Measurements from ENCODE around the gene CCDC144A. TPM values are rescaled to one million over a fixed set of nuclear protein-coding genes. Genes with fewer than 3 reads are reported as not detected.
A peak's percentile ranks its signal among the peaks of the same experiment; 100 is the strongest.
"Not testable (repeated sequence)": the region's sequence is repeated elsewhere in the genome, so short reads cannot be mapped to it uniquely, and the experiment has no call there.

Gene CCDC144A
- polyA plus RNA-seq, 1 donor from 2014 or later: not detected

DNA sequence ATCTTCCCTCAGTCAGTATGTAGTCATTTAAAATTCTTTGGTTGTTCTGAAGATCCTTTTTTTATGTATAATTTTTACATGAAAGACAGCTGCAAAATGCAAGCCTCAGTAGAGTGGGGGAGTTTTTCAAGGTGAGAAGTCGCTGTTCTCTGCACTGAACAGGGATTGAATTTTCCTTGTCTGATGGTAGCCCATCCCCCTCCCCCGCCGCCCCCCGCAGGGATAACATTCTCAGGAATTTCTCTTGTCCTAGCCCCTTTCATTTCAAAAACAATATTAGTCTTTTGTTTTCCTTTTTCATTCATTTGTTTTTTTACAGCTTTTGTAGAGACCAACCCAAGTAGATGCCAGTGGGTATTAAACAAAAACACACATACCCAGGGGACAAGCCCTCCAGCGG, 2.9 kb upstream of the CCDC144A start:
- H3K4me1 Mint-ChIP-seq, H3K9me3 Mint-ChIP-seq, H3K4me3 Mint-ChIP-seq, H3K27ac Mint-ChIP-seq, H3K36me3 Mint-ChIP-seq: not testable (repeated sequence)
- H3K27me3 Mint-ChIP-seq: peaks cover 15% of the 10 kb centered on the region

- H3K4me3 Mint-ChIP-seq, H3K9me3 Mint-ChIP-seq, H3K4me1 Mint-ChIP-seq, H3K27me3 Mint-ChIP-seq, H3K27ac Mint-ChIP-seq, H3K36me3 Mint-ChIP-seq: not testable (repeated sequence)
Observed at GRCh38 chr17:16690447-16690846, 406 bp downstream of the CCDC144A start.

DNA sequence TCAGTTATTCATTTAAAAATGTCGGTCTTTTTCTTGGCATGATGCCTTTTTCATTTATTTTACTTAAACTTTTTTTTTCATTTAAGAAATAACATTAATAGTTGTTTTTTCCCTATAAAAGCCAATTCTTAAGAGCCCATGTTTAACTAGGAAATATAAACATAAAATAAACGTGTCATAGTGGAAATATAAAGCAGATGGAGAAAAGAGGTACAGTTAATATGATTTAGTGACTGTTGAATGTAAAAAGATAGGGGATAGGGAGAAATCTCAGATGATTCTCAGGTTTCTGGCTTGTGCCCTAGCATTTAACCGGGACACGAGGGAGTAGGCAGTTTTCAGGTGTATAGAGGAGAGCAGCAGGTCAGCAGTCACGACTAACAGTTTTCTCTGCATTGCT, 7.6 kb downstream of the CCDC144A start:
- H3K27ac Mint-ChIP-seq, H3K4me3 Mint-ChIP-seq, H3K36me3 Mint-ChIP-seq, H3K9me3 Mint-ChIP-seq, H3K4me1 Mint-ChIP-seq, H3K27me3 Mint-ChIP-seq: not testable (repeated sequence)

DNA sequence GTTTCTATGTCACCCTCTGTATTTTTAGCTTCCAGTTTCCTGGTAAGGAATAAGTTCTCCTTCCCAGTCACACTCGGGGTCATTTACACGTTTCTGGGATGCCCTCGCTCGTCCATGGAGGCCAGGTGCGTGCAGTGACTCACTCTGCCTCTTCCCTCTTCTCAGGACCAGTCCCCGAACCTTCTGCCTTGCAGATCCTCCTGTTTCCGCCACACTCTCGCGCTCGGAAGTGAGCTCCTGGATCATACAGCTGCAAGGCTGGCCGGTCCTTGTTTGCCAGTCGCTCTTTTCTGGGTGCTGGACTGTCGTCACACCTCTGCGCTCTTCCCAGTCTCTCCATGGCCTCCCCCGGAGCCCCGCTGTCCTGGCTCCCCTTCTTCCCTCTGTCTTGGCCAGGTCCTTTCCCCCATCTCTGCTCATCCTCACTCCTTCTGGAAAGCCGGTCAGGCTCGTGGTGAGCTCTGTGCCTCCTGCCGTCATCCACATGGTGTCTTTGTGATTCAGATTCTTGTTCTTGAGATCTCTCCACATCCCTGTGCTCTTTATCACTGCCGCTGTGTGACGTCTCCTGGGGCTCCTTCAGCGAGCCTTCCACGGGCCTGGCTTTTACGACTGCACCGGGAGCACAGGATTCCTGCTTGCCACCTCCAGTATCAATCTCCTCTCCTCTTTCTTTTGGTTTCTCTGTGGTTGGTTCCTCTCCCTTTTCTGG, 55.6 kb downstream of the CCDC144A start:
- peak overlapping the region in 2 of 4 donors; percentile 12 to 52 for H3K4me3 Mint-ChIP-seq
- not testable (repeated sequence) for H3K27ac Mint-ChIP-seq, H3K36me3 Mint-ChIP-seq, H3K9me3 Mint-ChIP-seq, H3K4me1 Mint-ChIP-seq
- peaks cover 11% of the 10 kb centered on the region for H3K27me3 Mint-ChIP-seq

- H3K9me3 Mint-ChIP-seq, H3K36me3 Mint-ChIP-seq, H3K27ac Mint-ChIP-seq, H3K4me1 Mint-ChIP-seq, H3K4me3 Mint-ChIP-seq: not testable (repeated sequence)
- H3K27me3 Mint-ChIP-seq: peaks cover 11% of the 10 kb centered on the region
Observed at GRCh38 chr17:16746571-16746970, 56.5 kb downstream of the CCDC144A start.

DNA sequence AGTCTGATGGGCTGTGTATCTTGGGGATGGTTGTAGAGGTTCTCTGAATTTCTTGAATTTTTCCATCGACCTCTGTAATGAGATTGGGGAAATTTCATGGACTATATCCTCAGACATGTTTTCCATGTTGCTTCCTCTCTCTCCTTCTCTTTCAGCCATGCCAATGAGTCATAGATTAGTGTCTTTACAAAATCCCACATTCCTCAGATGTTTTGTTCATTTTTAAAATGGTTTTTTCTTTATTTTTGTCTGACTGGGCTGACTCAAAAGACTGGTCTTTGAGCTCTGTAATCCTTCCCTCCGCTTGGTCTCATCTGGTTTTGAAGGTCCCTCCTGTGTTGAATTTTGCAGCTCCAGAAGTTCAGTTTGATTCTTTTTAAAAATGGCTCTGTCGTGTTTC, 60.5 kb downstream of the CCDC144A start:
- not testable (repeated sequence) for H3K36me3 Mint-ChIP-seq, H3K4me3 Mint-ChIP-seq, H3K27me3 Mint-ChIP-seq, H3K27ac Mint-ChIP-seq, H3K4me1 Mint-ChIP-seq, H3K9me3 Mint-ChIP-seq

DNA sequence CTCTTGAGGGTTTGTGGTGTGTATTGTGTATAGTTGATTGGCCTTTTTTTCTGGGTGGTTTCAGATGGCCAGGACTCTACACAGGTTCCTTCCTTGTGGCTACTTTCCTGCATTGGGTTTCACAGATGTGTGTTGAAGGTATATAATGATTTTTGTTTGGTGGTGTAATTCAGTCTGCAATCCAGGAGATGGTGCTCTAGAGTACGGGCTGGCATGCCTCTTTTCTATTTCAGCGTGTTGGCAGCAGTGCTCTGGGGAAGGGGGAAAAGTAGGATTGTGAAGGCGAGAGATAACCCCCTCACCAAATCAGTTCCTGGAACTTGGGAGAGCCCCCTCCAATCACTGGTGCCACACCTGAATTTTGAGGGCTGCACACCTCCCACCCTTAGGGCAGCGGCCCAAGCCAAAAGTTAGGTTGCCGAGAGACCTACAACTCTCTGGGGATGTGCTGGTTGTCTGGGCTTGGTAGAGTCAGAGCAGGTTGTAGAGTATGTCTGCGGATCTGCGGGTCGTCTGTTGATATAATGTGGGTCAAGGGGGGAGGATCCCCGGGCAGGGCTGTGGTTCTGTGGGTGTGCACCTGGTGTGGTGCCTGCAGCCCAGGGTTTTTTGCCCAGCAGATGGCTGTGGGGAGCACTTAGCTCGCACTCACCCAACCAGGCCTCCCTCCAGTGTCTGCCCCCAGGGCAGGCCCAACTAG, 61.3 kb downstream of the CCDC144A start:
- H3K27me3 Mint-ChIP-seq, H3K4me1 Mint-ChIP-seq, H3K9me3 Mint-ChIP-seq, H3K36me3 Mint-ChIP-seq: not testable (repeated sequence)
- H3K27ac Mint-ChIP-seq: peak overlapping the region in 1 of 3 donors; percentile 5
- H3K4me3 Mint-ChIP-seq: peak overlapping the region in 3 of 4 donors; percentile 1 to 75 (median 65)

- H3K4me1 Mint-ChIP-seq, H3K4me3 Mint-ChIP-seq, H3K27ac Mint-ChIP-seq, H3K9me3 Mint-ChIP-seq, H3K27me3 Mint-ChIP-seq, H3K36me3 Mint-ChIP-seq: not testable (repeated sequence)
Observed at GRCh38 chr17:16751924-16752287, 61.9 kb downstream of the CCDC144A start.

DNA sequence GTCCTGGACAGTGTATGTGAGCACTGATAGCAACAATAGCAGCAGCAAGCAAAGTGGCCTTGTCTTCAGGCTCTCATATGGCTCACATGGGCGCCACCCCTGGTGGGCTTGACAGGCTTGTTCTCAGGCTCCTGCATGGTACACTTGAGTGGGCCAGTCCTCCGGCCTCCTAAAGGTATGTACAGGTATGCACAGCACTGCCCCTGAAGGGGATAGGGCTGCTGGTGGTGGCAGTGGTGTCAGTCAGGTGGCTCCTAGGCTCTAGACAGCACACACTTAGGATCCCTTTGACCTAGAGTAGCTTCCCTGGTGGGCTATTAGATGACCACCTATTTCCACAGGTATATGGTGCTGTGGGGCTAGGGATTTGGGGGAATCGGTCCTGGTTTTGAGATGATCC, 67.5 kb downstream of the CCDC144A start:
- not testable (repeated sequence) for H3K36me3 Mint-ChIP-seq, H3K4me3 Mint-ChIP-seq, H3K27ac Mint-ChIP-seq, H3K4me1 Mint-ChIP-seq, H3K27me3 Mint-ChIP-seq, H3K9me3 Mint-ChIP-seq

DNA sequence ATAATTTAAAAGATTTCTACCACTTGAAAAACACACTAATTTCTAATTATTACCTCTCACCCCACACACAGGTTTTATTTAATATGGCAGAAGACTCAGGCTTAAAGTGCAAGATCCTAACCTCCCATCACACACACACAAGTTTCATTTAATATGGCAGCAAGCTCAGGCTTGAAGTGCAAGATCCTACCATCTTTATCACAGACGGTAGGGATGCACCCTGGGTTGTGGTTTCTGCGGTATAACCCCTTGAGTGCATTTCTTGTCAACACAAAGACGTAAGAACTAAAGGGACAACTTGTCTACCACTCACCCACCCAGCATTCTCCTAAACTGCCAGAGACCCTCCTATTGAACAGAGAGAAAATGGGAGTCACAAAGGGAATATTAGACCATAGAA, 68.1 kb downstream of the CCDC144A start:
- H3K9me3 Mint-ChIP-seq, H3K27me3 Mint-ChIP-seq, H3K4me3 Mint-ChIP-seq, H3K36me3 Mint-ChIP-seq, H3K27ac Mint-ChIP-seq, H3K4me1 Mint-ChIP-seq: not testable (repeated sequence)

GRCh38 chr17:16768290-16769175, 78.5 kb downstream of the CCDC144A start:
- H3K9me3 Mint-ChIP-seq, H3K4me3 Mint-ChIP-seq, H3K27ac Mint-ChIP-seq, H3K27me3 Mint-ChIP-seq, H3K4me1 Mint-ChIP-seq, H3K36me3 Mint-ChIP-seq: not testable (repeated sequence)

- H3K36me3 Mint-ChIP-seq, H3K27me3 Mint-ChIP-seq, H3K9me3 Mint-ChIP-seq, H3K4me3 Mint-ChIP-seq, H3K4me1 Mint-ChIP-seq, H3K27ac Mint-ChIP-seq: not testable (repeated sequence)
Observed at GRCh38 chr17:16772394-16773145, 82.5 kb downstream of the CCDC144A start.

DNA sequence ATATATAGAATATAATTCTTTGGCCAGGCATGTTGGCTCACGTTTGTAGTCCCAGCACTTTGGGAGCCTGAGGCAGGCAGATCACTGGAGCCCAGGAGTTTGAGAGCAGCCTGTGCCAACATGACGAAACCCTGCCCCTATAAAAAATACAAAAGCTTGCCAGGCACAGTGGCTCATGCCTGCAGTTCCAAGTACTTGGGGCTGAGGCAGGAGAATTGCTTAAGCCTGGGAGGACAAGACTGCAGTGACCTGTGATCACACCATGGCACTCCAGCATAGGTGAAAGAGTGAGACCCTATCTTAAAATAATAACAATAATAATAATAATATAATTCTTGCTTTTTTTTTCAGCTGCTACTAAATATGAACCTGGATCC, 83.1 kb downstream of the CCDC144A start:
- not testable (repeated sequence) for H3K4me3 Mint-ChIP-seq, H3K27ac Mint-ChIP-seq, H3K4me1 Mint-ChIP-seq, H3K36me3 Mint-ChIP-seq, H3K27me3 Mint-ChIP-seq, H3K9me3 Mint-ChIP-seq

GRCh38 chr17:16787851-16788250, 97.8 kb downstream of the CCDC144A start:
- not testable (repeated sequence) for H3K36me3 Mint-ChIP-seq, H3K4me3 Mint-ChIP-seq, H3K9me3 Mint-ChIP-seq, H3K27me3 Mint-ChIP-seq, H3K4me1 Mint-ChIP-seq, H3K27ac Mint-ChIP-seq

- H3K36me3 Mint-ChIP-seq, H3K4me1 Mint-ChIP-seq, H3K9me3 Mint-ChIP-seq, H3K27me3 Mint-ChIP-seq, H3K27ac Mint-ChIP-seq, H3K4me3 Mint-ChIP-seq: not testable (repeated sequence)
Observed at GRCh38 chr17:16788889-16789536, 99.0 kb downstream of the CCDC144A start.
